MM.1S (cell line): ENCODE results near the gene MAPK11.
A peak's percentile ranks its signal among the peaks of the same experiment; 100 is the strongest.

Source experiments
- DNase-seq: peaks from one replicate; pipeline ENCODE4 v3.0.0-alpha.2; 2015
- H2AFZ ChIP-seq: fragments of 300-600 bp; sonication (generic); 2 replicates; pipeline ENCODE4 v1.6.0; 2016; ENCODE audit warnings: antibody characterized with exemption, low read length
- H3F3A ChIP-seq: fragments of 300-600 bp; sonication (generic); 2 replicates; pipeline ENCODE4 v1.6.1; 2016; ENCODE audit warnings: mild to moderate bottlenecking, antibody characterized with exemption, low read length, moderate library complexity, mixed read lengths; ENCODE audit not compliant: insufficient read depth
- H3K27ac ChIP-seq: fragments of 300-600 bp; sonication (generic); 2 replicates; pipeline ENCODE4 v1.5.1; 2016; ENCODE audit warnings: mild to moderate bottlenecking, low read length
- H3K27me3 ChIP-seq: fragments of 300-600 bp; sonication (generic); replicated peaks from 2 replicates; pipeline ENCODE4 v1.6.0; 2016; ENCODE audit warnings: low read length; ENCODE audit not compliant: insufficient read depth
- H3K36me3 ChIP-seq: fragments of 300-600 bp; sonication (generic); replicated peaks from 2 replicates; pipeline ENCODE4 v1.6.1; 2016; ENCODE audit warnings: mild to moderate bottlenecking, low read length, mixed read lengths; ENCODE audit not compliant: insufficient read depth
- H3K4me1 ChIP-seq: fragments of 300-600 bp; sonication (generic); 2 replicates; pipeline ENCODE4 v1.6.1; 2016; ENCODE audit warnings: low read length, mixed read lengths
- H3K4me2 ChIP-seq: fragments of 300-600 bp; sonication (generic); 2 replicates; pipeline ENCODE4 v1.6.0; 2016; ENCODE audit warnings: low read depth, low read length
- H3K4me3 ChIP-seq: fragments of 300-600 bp; sonication (generic); 2 replicates; pipeline ENCODE4 v1.5.1; 2016; ENCODE audit warnings: low read length, mixed read lengths
- H3K79me2 ChIP-seq: fragments of 300-600 bp; sonication (generic); 2 replicates; pipeline ENCODE4 v1.6.1; 2016; ENCODE audit warnings: mixed run types, low read length, mixed read lengths
- H3K9ac ChIP-seq: fragments of 300-600 bp; sonication (generic); 2 replicates; pipeline ENCODE4 v1.6.1; 2016; ENCODE audit warnings: low read length, mixed read lengths
- H3K9me2 ChIP-seq: fragments of 300-600 bp; sonication (generic); replicated peaks from 2 replicates; pipeline ENCODE4 v1.6.1; 2016; ENCODE audit warnings: mild to moderate bottlenecking, low read length, mixed read lengths; ENCODE audit not compliant: insufficient read depth
- H3K9me3 ChIP-seq: fragments of 300-600 bp; sonication (generic); replicated peaks from 2 replicates; pipeline ENCODE4 v1.6.1; 2016; ENCODE audit warnings: mild to moderate bottlenecking, low read length, mixed read lengths; ENCODE audit not compliant: insufficient read depth
- H4K20me1 ChIP-seq: fragments of 300-600 bp; sonication (generic); 2 replicates; pipeline ENCODE4 v1.6.1; 2016; ENCODE audit warnings: mild to moderate bottlenecking, low read length, moderate library complexity, mixed read lengths; ENCODE audit not compliant: insufficient read depth
- EZH2 ChIP-seq: fragments of 300-600 bp; sonication (generic); optimal IDR thresholded peaks from 2 replicates; pipeline ENCODE3; 2017; ENCODE audit warnings: low read depth, mild to moderate bottlenecking, antibody characterized with exemption, low read length, mixed read lengths
- EZH2phosphoT487 ChIP-seq: fragments of 300-600 bp; sonication (generic); IDR thresholded peaks from 2 replicates; pipeline ENCODE4 v1.6.1; 2018; ENCODE audit warnings: antibody characterized with exemption, low read length
- TF ChIP-seq, protein P1 (sequence below): fragments of 300-600 bp; sonication (generic); IDR thresholded peaks from 2 replicates; pipeline ENCODE4 v1.5.1; 2016; ENCODE audit warnings: antibody characterized with exemption, low read length, mixed read lengths

Gene MAPK11

DNA sequence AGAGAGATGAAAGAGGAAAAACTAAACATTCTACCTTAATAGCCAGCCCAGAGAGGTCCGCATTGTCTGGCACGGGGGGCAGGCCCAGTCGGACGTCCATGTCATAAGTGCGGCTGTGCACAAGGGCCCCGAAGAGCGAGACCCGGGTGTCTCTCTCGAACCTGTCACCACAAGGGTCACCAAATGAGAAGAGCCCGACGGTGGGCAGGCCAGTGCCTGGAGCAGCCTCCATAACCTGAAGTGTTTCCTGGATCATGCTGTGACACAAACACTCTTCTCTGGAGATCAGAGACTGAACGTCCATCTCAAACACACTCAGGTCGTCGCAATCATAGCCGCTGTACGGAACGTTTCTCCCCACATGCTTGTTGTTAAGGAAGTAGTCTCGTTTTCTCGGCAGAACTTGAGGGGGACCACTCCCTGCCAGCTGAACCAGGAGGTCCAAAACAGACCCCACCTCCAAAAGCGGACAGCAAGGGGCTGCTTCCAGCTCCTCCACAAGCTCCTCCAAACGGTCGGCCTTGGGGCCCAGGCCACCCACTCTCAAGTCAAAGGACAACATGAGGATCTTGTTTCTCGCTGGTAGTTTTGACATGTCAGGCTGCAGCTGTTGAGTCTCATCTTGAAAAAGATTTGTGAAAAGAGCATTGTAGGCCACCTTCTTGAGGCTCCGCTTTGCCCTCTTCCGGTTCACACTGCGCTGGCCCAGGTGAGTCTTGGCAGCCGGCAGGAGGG, 26.3 kb downstream of the MAPK11 start:
- Histone ChIP-seq H3F3A (peaks cover 38% of the 10 kb centered on the region), H3K4me3 (peak overlapping the region; percentile 81), H4K20me1 (no peaks in the 10 kb centered on the region), H3K4me2 (peak overlapping the region; percentile 100), H2AFZ (peak overlapping the region; percentile 45; the same call in 1 of the 2 replicates), H3K9me3 (no peaks in the 10 kb centered on the region), H3K9me2 (no peaks in the 10 kb centered on the region), H3K79me2 (peaks cover 83% of the 10 kb centered on the region), H3K27ac (peak overlapping the region; percentile 88), H3K4me1 (peaks cover 31% of the 10 kb centered on the region), H3K27me3 (no peaks in the 10 kb centered on the region), H3K9ac (peak overlapping the region; percentile 91), H3K36me3 (no peaks in the 10 kb centered on the region)
- TF ChIP-seq, protein P1, sequence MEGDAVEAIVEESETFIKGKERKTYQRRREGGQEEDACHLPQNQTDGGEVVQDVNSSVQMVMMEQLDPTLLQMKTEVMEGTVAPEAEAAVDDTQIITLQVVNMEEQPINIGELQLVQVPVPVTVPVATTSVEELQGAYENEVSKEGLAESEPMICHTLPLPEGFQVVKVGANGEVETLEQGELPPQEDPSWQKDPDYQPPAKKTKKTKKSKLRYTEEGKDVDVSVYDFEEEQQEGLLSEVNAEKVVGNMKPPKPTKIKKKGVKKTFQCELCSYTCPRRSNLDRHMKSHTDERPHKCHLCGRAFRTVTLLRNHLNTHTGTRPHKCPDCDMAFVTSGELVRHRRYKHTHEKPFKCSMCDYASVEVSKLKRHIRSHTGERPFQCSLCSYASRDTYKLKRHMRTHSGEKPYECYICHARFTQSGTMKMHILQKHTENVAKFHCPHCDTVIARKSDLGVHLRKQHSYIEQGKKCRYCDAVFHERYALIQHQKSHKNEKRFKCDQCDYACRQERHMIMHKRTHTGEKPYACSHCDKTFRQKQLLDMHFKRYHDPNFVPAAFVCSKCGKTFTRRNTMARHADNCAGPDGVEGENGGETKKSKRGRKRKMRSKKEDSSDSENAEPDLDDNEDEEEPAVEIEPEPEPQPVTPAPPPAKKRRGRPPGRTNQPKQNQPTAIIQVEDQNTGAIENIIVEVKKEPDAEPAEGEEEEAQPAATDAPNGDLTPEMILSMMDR = no peak
- TF ChIP-seq EZH2phosphoT487 = no peak
- no peak for TF ChIP-seq EZH2
- no peak for DNase-seq

DNA sequence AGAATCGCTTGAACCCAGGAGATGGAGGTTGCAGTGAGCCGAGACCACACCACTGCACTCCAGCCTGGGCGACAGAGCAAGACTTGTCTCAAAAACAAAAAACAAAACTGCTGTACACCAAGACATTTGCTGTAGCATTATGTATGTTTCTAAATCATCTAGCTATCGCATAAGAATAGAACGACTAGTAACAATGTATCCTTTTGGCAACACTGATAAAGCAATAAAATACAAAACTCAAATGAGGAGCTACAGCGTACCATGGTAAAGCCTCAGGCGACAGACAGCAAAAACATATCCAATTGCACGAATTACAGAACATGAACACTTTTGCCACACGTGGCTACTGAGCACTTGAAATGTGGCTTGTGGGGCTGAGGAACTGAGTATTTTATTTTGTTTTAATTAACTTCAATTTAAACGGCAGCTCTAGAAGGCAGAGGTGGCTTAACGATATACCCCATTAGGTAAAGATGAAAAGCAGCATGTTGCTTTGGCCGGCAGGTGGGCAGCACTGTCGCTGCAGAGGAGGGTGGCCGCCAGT, 27.7 kb downstream of the MAPK11 start:
- peaks cover 20% of the 10 kb centered on the region for H3K4me1 ChIP-seq
- H3K4me3 ChIP-seq = peak overlapping the region; percentile 81
- peaks cover 87% of the 10 kb centered on the region for H3K79me2 ChIP-seq
- H3K36me3 ChIP-seq = no peaks in the 10 kb centered on the region
- no peaks in the 10 kb centered on the region for H4K20me1 ChIP-seq
- peak overlapping the region; percentile 100 for H3K4me2 ChIP-seq
- H3K27me3 ChIP-seq = no peaks in the 10 kb centered on the region
- H2AFZ ChIP-seq = no peak overlapping the region
- DNase-seq = no peak
- no peak for TF ChIP-seq EZH2phosphoT487
- TF ChIP-seq EZH2 = no peak
- TF ChIP-seq, protein P1 = no peak
- H3K9ac ChIP-seq = no peak overlapping the region
- peaks cover 37% of the 10 kb centered on the region for H3F3A ChIP-seq
- H3K9me2 ChIP-seq = no peaks in the 10 kb centered on the region
- H3K27ac ChIP-seq = no peak overlapping the region
- no peaks in the 10 kb centered on the region for H3K9me3 ChIP-seq

DNA sequence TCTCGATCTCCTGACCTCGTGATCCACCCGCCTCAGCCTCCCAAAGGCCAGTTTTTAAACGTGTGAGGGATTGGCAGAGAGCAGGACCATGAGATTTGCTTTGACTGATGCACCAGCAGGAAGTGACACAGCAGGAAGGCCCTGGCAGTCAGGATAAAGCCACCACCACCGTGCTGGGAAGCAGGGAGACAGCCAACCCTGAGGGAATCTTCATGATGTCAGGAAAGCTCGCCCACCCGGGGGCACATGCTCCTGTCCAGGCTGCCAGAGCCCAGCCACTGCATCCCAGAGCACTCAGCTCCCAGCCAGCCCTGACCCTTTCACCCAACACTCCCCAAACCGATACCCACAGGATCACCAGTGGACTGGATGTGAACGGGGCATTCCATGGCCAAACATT, 31.4 kb downstream of the MAPK11 start:
- Histone ChIP-seq H3K4me3 (no peak overlapping the region), H3K27ac (no peak overlapping the region), H3K36me3 (no peaks in the 10 kb centered on the region), H3K27me3 (no peaks in the 10 kb centered on the region), H3K9me3 (no peaks in the 10 kb centered on the region), H3K79me2 (peaks cover 92% of the 10 kb centered on the region), H3K4me1 (0 out of 2 replicates have a peak, but pooled peaks cover 4% of the 10 kb centered on the region), H2AFZ (no peak overlapping the region), H3K9ac (no peak overlapping the region), H3K4me2 (no peak overlapping the region), H3K9me2 (no peaks in the 10 kb centered on the region), H4K20me1 (no peaks in the 10 kb centered on the region; the same call in 1 of the 2 replicates), H3F3A (peaks cover 14% of the 10 kb centered on the region)
- TF ChIP-seq EZH2phosphoT487 (no peak), EZH2 (no peak)
- TF ChIP-seq, protein P1 = no peak
- no peak for DNase-seq
